Activated CD4-positive, alpha-beta memory T cell treated with anti-CD3 and anti-CD28 coated beads for 36 hours (primary cell): Measurements from ENCODE around the gene KCNC4. TPM values are rescaled to one million over a fixed set of nuclear protein-coding genes. Genes with fewer than 3 reads are reported as not detected.

Source experiments
- CTCF ChIA-PET: fragments of 350-600 bp; sonication (Branson Sonifier 250); formaldehyde crosslinking; loops from one replicate; lab custom pipeline; 2021; ENCODE audit warnings: antibody characterized with exemption, inconsistent platforms; lab: Charles Lee
- POLR2A ChIA-PET: fragments of 350-600 bp; sonication (Branson Sonifier 250); formaldehyde crosslinking; loops from one replicate; lab custom pipeline; 2021; ENCODE audit warnings: antibody characterized with exemption; lab: Charles Lee
- DNase-seq: peaks from one replicate; pipeline ENCODE4 v3.0.0-alpha.2; 2020
- H3K27ac Mint-ChIP-seq: one replicate; pipeline ENCODE4 v1.8.0; 2021; ENCODE audit warnings: mixed read lengths
- H3K27me3 Mint-ChIP-seq: one replicate; pipeline ENCODE4 v1.8.0; 2021; ENCODE audit warnings: mixed read lengths
- H3K36me3 Mint-ChIP-seq: one replicate; pipeline ENCODE4 v1.8.0; 2021; ENCODE audit warnings: mixed read lengths
- H3K4me1 Mint-ChIP-seq: one replicate; pipeline ENCODE4 v1.8.0; 2021; ENCODE audit warnings: low read depth, mixed read lengths
- H3K4me3 Mint-ChIP-seq: one replicate; pipeline ENCODE4 v1.8.0; 2021; ENCODE audit warnings: mild to moderate bottlenecking, mixed read lengths
- H3K9me3 Mint-ChIP-seq: one replicate; pipeline ENCODE4 v1.8.0; 2021; ENCODE audit warnings: mixed read lengths
- intact Hi-C: fragments of 100-400 bp; cut with micrococcal nuclease; formaldehyde crosslinking; loops from one replicate; pipeline ENCODE4 v1.15.1; 2023
- total RNA-seq, 2 experiments: library from RNA; stranded (reverse); gene quantifications; one replicate each; pipeline ENCODE4 v1.2.3, GENCODE V29; 2021

The KCNC4 gene
- total RNA-seq, 2 experiments from 2014 or later: 15.0 to 15.1 TPM

DNA sequence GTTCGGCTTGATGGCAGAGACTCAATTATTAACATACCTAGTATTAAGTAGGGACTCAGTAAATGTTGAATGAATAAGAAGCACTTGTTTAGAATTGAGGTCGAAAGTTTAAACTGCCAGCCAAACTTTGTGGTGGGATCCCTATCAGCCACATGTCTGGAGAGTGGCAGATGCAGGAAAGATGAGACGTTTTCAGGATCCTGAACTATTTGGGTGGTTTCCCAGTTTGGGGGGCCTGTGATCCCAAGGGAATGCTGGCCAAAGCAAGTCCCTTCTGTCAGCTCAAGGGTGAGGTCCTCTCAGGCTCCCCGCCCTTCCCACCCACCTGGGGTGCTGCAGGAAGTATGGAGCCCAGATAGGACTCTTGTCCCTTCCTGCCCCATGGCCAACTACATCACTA lies 38.6 kb downstream of the KCNC4 start:
- no peak for DNase-seq
- Mint-ChIP-seq H3K27me3 (no peaks in the 10 kb centered on the region), H3K36me3 (no peaks in the 10 kb centered on the region), H3K4me3 (no peak overlapping the region), H3K27ac (no peak overlapping the region), H3K4me1 (peaks cover 1% of the 10 kb centered on the region), H3K9me3 (no peaks in the 10 kb centered on the region)
- CTCF ChIA-PET: interaction anchor here (1.1 kb wide), 1 partner anchor 41 kb away, joined by 3 read pairs; no protein-coding TSS in a partner anchor
- POLR2A ChIA-PET: no interaction called here
- intact Hi-C loops: no loop called here

DNA sequence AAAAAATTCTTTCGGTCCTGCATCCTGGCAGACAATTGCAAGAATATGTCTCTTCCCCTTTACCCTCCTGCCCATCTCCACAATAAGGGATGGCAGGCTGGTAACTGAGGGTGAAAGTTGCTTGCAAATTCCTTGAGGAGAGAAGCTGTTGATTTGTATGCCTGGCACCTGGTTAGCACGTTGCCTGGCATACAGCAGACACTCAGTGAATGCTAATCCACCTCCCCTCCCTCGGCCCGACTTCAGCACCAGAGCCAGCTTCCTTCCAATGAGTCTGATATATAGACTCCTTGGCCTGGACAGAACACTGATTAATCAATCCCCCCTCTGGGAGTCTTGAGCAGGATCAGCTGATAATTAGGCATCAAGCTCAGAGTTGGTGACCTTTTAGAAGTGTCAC lies 39.1 kb downstream of the KCNC4 start:
- Mint-ChIP-seq H3K27me3 (no peaks in the 10 kb centered on the region), H3K27ac (no peak overlapping the region), H3K9me3 (no peaks in the 10 kb centered on the region), H3K4me3 (no peak overlapping the region), H3K36me3 (no peaks in the 10 kb centered on the region), H3K4me1 (no peaks in the 10 kb centered on the region)
- ChIA-PET CTCF (interaction anchor here (1.1 kb wide), 1 partner anchor 42 kb away, joined by 3 read pairs; no protein-coding TSS in a partner anchor), POLR2A (no interaction called here)
- DNase-seq: no peak
- intact Hi-C loops: no loop called here

DNA sequence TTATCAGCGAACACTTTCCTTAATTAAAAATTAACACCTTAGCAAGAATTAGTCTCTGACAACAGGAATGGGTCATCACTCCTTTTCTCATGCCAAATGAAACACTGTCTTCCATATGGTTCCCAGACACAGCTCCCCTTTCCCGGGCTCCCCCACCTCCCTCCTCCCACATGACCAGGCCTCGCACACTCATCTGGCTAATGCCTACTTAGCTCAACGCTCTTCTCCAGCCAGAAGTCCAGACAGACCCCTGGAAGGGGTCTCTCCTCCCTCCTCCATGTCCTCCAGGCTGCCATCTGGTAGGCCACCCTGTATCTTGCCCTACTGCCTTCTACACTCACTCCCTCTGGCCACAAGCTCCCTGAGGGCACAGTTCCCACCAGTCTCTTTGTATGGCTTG lies 39.9 kb downstream of the KCNC4 start:
- Mint-ChIP-seq H3K36me3 (no peaks in the 10 kb centered on the region), H3K4me1 (no peaks in the 10 kb centered on the region), H3K27me3 (no peaks in the 10 kb centered on the region), H3K4me3 (no peak overlapping the region), H3K27ac (no peak overlapping the region), H3K9me3 (no peaks in the 10 kb centered on the region)
- CTCF ChIA-PET: interaction anchor here (1.1 kb wide), 1 partner anchor 42 kb away, joined by 3 read pairs; no protein-coding TSS in a partner anchor
- intact Hi-C loops: no loop called here
- POLR2A ChIA-PET: no interaction called here
- no peak for DNase-seq

DNA sequence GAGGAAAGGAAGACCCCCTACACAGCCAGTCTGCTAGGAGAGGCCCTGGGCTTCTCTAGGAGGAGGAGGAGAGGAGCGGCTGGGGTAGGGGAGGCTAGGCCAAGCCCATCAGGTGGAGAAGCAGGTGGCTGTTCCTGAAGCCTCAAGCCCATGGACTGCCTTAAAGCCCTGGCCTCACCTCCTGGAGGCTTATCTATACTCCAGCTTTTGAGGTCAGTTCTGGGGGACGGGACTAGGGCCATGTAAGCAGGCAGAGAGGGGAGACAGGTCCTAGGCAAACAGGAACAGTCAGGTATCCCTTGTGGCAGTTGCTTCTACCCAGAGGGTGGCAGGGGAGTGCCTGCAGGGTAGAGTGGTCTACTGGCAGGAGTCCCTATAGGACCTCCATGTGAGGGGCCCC lies 40.6 kb downstream of the KCNC4 start:
- POLR2A ChIA-PET: no interaction called here
- intact Hi-C loops: no loop called here
- Mint-ChIP-seq H3K27me3 (no peaks in the 10 kb centered on the region), H3K4me3 (no peak overlapping the region), H3K9me3 (no peaks in the 10 kb centered on the region), H3K36me3 (no peaks in the 10 kb centered on the region), H3K4me1 (peaks cover 2% of the 10 kb centered on the region), H3K27ac (no peak overlapping the region)
- DNase-seq: no peak
- CTCF ChIA-PET: no interaction called here

DNA sequence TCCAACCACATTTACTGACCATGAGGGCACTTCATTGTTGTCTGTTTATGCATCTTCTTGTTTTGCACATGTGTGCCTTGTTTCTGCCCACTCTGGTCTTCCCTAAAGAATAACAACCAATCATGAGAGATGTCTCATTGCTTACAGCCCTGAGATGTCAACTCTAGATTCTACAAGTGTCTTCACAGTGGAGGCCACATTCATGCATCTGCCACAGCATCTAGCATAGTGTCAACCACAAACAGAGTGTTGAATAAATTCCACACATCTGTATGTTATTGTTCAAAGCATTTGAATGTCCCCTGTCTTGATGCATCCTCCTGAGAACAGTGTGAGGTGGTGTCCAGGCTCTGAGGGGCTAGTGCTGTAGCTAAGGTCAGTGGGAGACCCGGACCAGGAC lies 43.1 kb downstream of the KCNC4 start:
- intact Hi-C loops: no loop called here
- H3K27me3 Mint-ChIP-seq: no peaks in the 10 kb centered on the region
- DNase-seq: no peak
- peaks cover 2% of the 10 kb centered on the region for H3K4me1 Mint-ChIP-seq
- H3K36me3 Mint-ChIP-seq: no peaks in the 10 kb centered on the region
- no peak overlapping the region for H3K4me3 Mint-ChIP-seq
- H3K9me3 Mint-ChIP-seq: no peaks in the 10 kb centered on the region
- H3K27ac Mint-ChIP-seq: no peak overlapping the region
- POLR2A ChIA-PET: no interaction called here
- CTCF ChIA-PET: interaction anchor here (1.8 kb wide), 1 partner anchor 49 kb away, joined by 6 read pairs; no protein-coding TSS in a partner anchor

DNA sequence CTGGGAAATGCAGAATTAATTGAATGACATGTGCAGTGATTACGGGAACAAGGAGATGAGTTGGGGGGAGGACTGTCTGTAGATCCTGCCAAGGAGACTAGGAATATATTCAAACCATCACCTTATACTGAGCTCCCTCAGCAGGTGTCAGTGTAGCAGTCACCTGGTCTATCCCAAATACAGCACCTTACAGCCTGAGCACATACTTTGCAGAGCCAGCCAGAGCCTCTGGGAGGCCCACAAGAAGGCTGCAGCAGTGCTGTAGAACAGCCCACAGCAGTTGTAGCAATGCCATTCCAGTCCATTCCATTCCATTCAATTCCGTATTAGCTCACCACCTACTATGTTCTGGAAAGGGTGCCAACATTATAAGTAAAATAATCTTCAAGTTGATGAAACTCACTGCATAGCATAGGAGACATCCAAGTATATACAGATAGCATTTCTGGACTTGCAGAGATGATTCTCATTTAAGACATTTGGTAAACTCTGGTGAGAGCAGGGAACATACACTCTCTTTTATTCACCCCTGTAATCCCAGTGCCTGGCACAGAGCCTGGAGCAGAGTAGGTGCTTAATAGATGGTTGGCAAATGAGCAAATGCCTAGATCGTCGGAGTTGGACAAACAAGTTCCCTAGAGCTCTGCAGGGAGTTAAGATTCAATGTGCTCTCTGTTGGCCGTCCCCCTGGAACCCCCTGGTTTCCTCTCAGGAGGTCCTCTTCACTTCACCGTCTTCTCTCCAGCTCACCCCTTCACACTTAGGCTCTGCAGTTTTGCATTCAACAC lies 44.7 kb downstream of the KCNC4 start:
- Mint-ChIP-seq H3K9me3 (no peaks in the 10 kb centered on the region), H3K36me3 (no peaks in the 10 kb centered on the region), H3K27ac (no peak overlapping the region), H3K4me1 (peaks cover 2% of the 10 kb centered on the region), H3K27me3 (no peaks in the 10 kb centered on the region), H3K4me3 (no peak overlapping the region)
- DNase-seq: no peak
- CTCF ChIA-PET: interaction anchor here (0.5 to 3.2 kb wide), 4 partner anchors 46 to 63 kb away, joined by 4 to 19 read pairs (median 5); no protein-coding TSS in a partner anchor
- POLR2A ChIA-PET: no interaction called here
- intact Hi-C loops: no loop called here

DNA sequence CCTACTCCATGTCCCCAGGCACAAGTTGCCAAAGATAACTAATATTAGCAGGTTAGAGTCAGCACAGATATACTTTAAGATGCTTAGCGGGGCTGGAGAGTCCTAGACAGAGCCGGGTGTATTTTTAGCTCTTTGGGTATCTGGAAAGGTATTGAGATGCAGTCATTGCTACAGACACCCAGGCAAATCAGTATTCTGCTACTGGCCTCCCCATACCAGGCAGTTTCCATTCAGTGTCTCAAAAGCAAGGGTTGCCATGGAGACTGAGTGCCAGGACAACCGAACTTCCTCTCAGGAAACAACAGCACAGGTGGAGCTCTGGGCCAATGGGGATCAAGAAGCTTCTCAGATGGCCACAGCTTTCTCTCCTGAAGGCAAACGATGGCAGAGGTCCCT lies 45.3 kb downstream of the KCNC4 start:
- no peaks in the 10 kb centered on the region for H3K27me3 Mint-ChIP-seq
- no peaks in the 10 kb centered on the region for H3K36me3 Mint-ChIP-seq
- POLR2A ChIA-PET: no interaction called here
- no peaks in the 10 kb centered on the region for H3K9me3 Mint-ChIP-seq
- H3K4me3 Mint-ChIP-seq: no peak overlapping the region
- H3K4me1 Mint-ChIP-seq: peaks cover 2% of the 10 kb centered on the region
- CTCF ChIA-PET: interaction anchor here (1.2 to 3.2 kb wide), 2 partner anchors 47 to 48 kb away, joined by 4 to 19 read pairs; no protein-coding TSS in a partner anchor
- intact Hi-C loops: no loop called here
- H3K27ac Mint-ChIP-seq: no peak overlapping the region
- no peak for DNase-seq

DNA sequence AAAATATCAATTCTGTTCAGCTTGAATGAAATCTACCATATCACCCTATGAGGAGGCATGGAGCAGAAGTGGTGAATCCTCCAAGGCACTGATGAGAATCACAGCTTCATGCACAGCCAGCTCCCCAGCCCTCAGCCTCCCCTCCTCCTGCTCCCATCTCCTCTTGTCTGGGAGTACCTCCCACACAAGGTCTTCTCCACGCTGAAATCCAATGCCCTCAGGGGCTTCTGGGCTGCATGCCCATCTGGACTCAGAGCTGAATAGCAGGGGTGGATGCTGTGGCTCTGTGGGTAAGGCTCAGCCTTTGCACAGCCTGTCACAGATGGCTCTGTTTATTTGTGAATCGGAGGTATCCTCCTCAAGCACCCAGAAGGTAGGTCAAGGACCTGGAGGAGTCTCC lies 48.6 kb downstream of the KCNC4 start:
- Mint-ChIP-seq H3K4me3 (no peak overlapping the region), H3K27me3 (no peaks in the 10 kb centered on the region), H3K4me1 (peaks cover 2% of the 10 kb centered on the region), H3K27ac (no peak overlapping the region), H3K36me3 (no peaks in the 10 kb centered on the region), H3K9me3 (no peaks in the 10 kb centered on the region)
- no peak for DNase-seq
- ChIA-PET CTCF (interaction anchor here (0.6 kb wide), 1 partner anchor 32 kb away, joined by 4 read pairs; no protein-coding TSS in a partner anchor), POLR2A (no interaction called here)
- intact Hi-C loops: no loop called here

DNA sequence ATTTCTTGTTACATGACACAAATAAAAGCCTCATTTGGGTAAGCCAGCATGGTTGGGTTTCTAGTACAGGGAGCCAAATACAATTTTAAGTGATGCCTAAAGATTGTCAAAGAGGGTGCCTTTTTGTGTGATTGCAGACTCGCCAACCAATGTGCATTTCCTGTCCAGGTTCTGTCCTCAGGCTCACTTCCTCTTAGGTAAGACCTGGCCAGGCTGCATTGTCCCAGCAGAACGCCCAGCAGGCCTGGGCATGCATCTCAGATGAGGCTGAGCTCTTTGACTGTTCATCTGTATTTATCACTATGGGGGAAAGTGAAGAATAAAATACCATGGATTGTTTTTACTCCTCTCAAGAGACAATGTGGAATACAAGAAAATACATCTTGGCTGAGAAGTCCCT lies 49.7 kb downstream of the KCNC4 start:
- Mint-ChIP-seq H3K4me3 (no peak overlapping the region), H3K36me3 (no peaks in the 10 kb centered on the region), H3K27ac (no peak overlapping the region), H3K27me3 (peaks cover 3% of the 10 kb centered on the region), H3K9me3 (no peaks in the 10 kb centered on the region), H3K4me1 (peaks cover 2% of the 10 kb centered on the region)
- DNase-seq: no peak
- intact Hi-C loops: loop anchor here (5.0 kb wide), 1 partner anchor 53 kb away; no protein-coding TSS in a partner anchor
- CTCF ChIA-PET: interaction anchor here (1.7 kb wide), 1 partner anchor 52 kb away, joined by 5 read pairs; no protein-coding TSS in a partner anchor
- POLR2A ChIA-PET: no interaction called here

Other genes starting within 250 kb of the KCNC4 start
- gene AHCYL1, start 225.5 kb upstream of the KCNC4 start, total RNA-seq: 10 to 100 TPM; 89.6 to 92.3 TPM
- 10 to 100 TPM; 22.7 to 25.7 TPM for gene STRIP1, start 175.7 kb upstream of the KCNC4 start, total RNA-seq
- not detected for gene ALX3, start 139.6 kb upstream of the KCNC4 start, total RNA-seq
- gene UBL4B, start 97.9 kb upstream of the KCNC4 start, total RNA-seq: not detected
- under 1 TPM; 0.02 to 0.07 TPM for gene SLC6A17, start 59.8 kb upstream of the KCNC4 start, total RNA-seq
- gene RBM15, start 129.1 kb downstream of the KCNC4 start, total RNA-seq: 10 to 100 TPM; 59.1 to 60.2 TPM
- under 1 TPM; 0.19 to 0.48 TPM for gene SLC16A4, start 180.7 kb downstream of the KCNC4 start, total RNA-seq
- 100 to 1,000 TPM; 151 to 153 TPM for gene LAMTOR5, start 197.4 kb downstream of the KCNC4 start, total RNA-seq
- gene PROK1, start 240.8 kb downstream of the KCNC4 start, total RNA-seq: not detected